Karpas-422 (cell line): Measurements from ENCODE around the gene CACNA1I. TPM values are rescaled to one million over a fixed set of nuclear protein-coding genes. Genes with fewer than 3 reads are reported as not detected.

Experiments
- DNase-seq: peaks from one replicate; pipeline ENCODE4 v3.0.0-alpha.2; 2015
- H2AFZ ChIP-seq: fragments of 200-600 bp; sonication (generic); 2 replicates; pipeline ENCODE4 v1.6.1; 2014; ENCODE audit warnings: antibody characterized with exemption, low read length, mixed read lengths
- H3K27ac ChIP-seq: fragments of 200-600 bp; sonication (generic); 2 replicates; pipeline ENCODE4 v1.5.1; 2014; ENCODE audit warnings: mild to moderate bottlenecking, low read length, moderate library complexity
- H3K27me3 ChIP-seq: fragments of 200-600 bp; sonication (generic); 2 replicates; pipeline ENCODE4 v1.6.1; 2014; ENCODE audit warnings: low read length, mixed read lengths
- H3K36me3 ChIP-seq: fragments of 200-600 bp; sonication (generic); 2 replicates; pipeline ENCODE4 v1.6.1; 2014; ENCODE audit warnings: low read length, mixed read lengths; ENCODE audit not compliant: insufficient read depth
- H3K4me1 ChIP-seq: fragments of 200-600 bp; sonication (generic); 2 replicates; pipeline ENCODE4 v1.6.1; 2014; ENCODE audit warnings: mild to moderate bottlenecking, low read length, mixed read lengths
- H3K4me2 ChIP-seq: fragments of 200-600 bp; sonication (generic); 2 replicates; pipeline ENCODE4 v1.6.1; 2014; ENCODE audit warnings: low read length, low read depth, mild to moderate bottlenecking; ENCODE audit not compliant: poor library complexity, severe bottlenecking
- H3K4me3 ChIP-seq: fragments of 200-600 bp; sonication (generic); 2 replicates; pipeline ENCODE4 v1.5.1; 2014; ENCODE audit warnings: mild to moderate bottlenecking, antibody characterized with exemption, low read length, mixed read lengths
- H3K79me2 ChIP-seq: fragments of 200-600 bp; sonication (generic); 2 replicates; pipeline ENCODE4 v1.6.1; 2014; ENCODE audit warnings: mild to moderate bottlenecking, low read length, mixed read lengths
- H3K9ac ChIP-seq: fragments of 200-600 bp; sonication (generic); 2 replicates; pipeline ENCODE4 v1.6.0; 2014; ENCODE audit warnings: low read length
- H3K9me2 ChIP-seq: fragments of 200-600 bp; sonication (generic), shearing (Covaris generic); replicated peaks from 2 replicates; pipeline ENCODE4 v1.6.0; 2014; ENCODE audit warnings: mild to moderate bottlenecking, low read length, moderate library complexity; ENCODE audit not compliant: insufficient read depth
- H3K9me3 ChIP-seq: fragments of 300-700, 200-600 bp; sonication (generic); 2 replicates; pipeline ENCODE4 v1.6.1; 2014; ENCODE audit warnings: low read length, mixed read lengths
- H4K20me1 ChIP-seq: fragments of 200-600 bp; sonication (generic); 2 replicates; pipeline ENCODE4 v1.6.1; 2014; ENCODE audit warnings: mild to moderate bottlenecking, antibody characterized with exemption, low read length, low read depth; ENCODE audit not compliant: insufficient read depth
- total RNA-seq: library from RNA; depleted of rRNA; stranded (reverse); fragments of >200 nt; shearing (Covaris generic); gene quantifications from 2 replicates; pipeline ENCODE4 v1.2.3, GENCODE V29; 2014; ENCODE audit warnings: low replicate concordance

CACNA1I gene
- total RNA-seq, 1 experiment from 2014 or later, result not detected

- H3K4me1 ChIP-seq, result peaks cover 14% of the 10 kb centered on the region
- no peaks in the 10 kb centered on the region for H4K20me1 ChIP-seq
- no peaks in the 10 kb centered on the region for H3K9me2 ChIP-seq
- H3K9me3 ChIP-seq, result no peaks in the 10 kb centered on the region
- H3K27ac ChIP-seq, result no peak overlapping the region
- no peak overlapping the region for H2AFZ ChIP-seq
- DNase-seq, result peak; percentile 69
- peak overlapping the region; percentile 35; the same call in 1 of the 2 replicates for H3K4me3 ChIP-seq
- H3K9ac ChIP-seq, result peak overlapping the region; percentile 26; the same call in 1 of the 2 replicates
- peak overlapping the region; percentile 45 for H3K4me2 ChIP-seq
- H3K79me2 ChIP-seq, result no peaks in the 10 kb centered on the region
- no peaks in the 10 kb centered on the region for H3K27me3 ChIP-seq
- H3K36me3 ChIP-seq, result no peaks in the 10 kb centered on the region
Observed at GRCh38 chr22:39600491-39601179, 30.1 kb downstream of the CACNA1I start.

- no peaks in the 10 kb centered on the region for H3K36me3 ChIP-seq
- peak overlapping the region; percentile 45 for H3K4me2 ChIP-seq
- H3K27ac ChIP-seq, result no peak overlapping the region
- peak overlapping the region; percentile 35; the same call in 1 of the 2 replicates for H3K4me3 ChIP-seq
- H3K9me3 ChIP-seq, result no peaks in the 10 kb centered on the region
- H2AFZ ChIP-seq, result no peak overlapping the region
- no peaks in the 10 kb centered on the region for H3K79me2 ChIP-seq
- peak; percentile 63 for DNase-seq
- no peaks in the 10 kb centered on the region for H4K20me1 ChIP-seq
- peaks cover 14% of the 10 kb centered on the region for H3K4me1 ChIP-seq
- H3K9me2 ChIP-seq, result no peaks in the 10 kb centered on the region
- no peaks in the 10 kb centered on the region for H3K27me3 ChIP-seq
- peak overlapping the region; percentile 26; the same call in 1 of the 2 replicates for H3K9ac ChIP-seq
Observed at GRCh38 chr22:39601180-39601535, 30.6 kb downstream of the CACNA1I start.

GRCh38 chr22:39603345-39603744, 32.8 kb downstream of the CACNA1I start:
- Histone ChIP-seq H4K20me1 (no peaks in the 10 kb centered on the region), H3K36me3 (no peaks in the 10 kb centered on the region), H3K4me3 (no peak overlapping the region), H3K4me2 (no peak overlapping the region), H3K9me2 (no peaks in the 10 kb centered on the region), H3K9ac (no peak overlapping the region), H3K4me1 (peaks cover 14% of the 10 kb centered on the region), H3K9me3 (no peaks in the 10 kb centered on the region), H3K79me2 (no peaks in the 10 kb centered on the region), H2AFZ (no peak overlapping the region), H3K27ac (no peak overlapping the region), H3K27me3 (no peaks in the 10 kb centered on the region)
- DNase-seq, result no peak

- no peaks in the 10 kb centered on the region for H3K36me3 ChIP-seq
- no peak overlapping the region for H3K27ac ChIP-seq
- no peak overlapping the region for H3K4me2 ChIP-seq
- H3K4me1 ChIP-seq, result peaks cover 12% of the 10 kb centered on the region
- H4K20me1 ChIP-seq, result no peaks in the 10 kb centered on the region
- no peaks in the 10 kb centered on the region for H3K9me2 ChIP-seq
- no peaks in the 10 kb centered on the region for H3K9me3 ChIP-seq
- H3K4me3 ChIP-seq, result no peak overlapping the region
- no peaks in the 10 kb centered on the region for H3K79me2 ChIP-seq
- no peak for DNase-seq
- no peak overlapping the region for H2AFZ ChIP-seq
- no peak overlapping the region for H3K9ac ChIP-seq
- H3K27me3 ChIP-seq, result no peaks in the 10 kb centered on the region
Observed at GRCh38 chr22:39610246-39610645, 39.7 kb downstream of the CACNA1I start.

- Histone ChIP-seq H3K4me2 (no peak overlapping the region), H3K9me3 (no peaks in the 10 kb centered on the region), H3K4me3 (no peak overlapping the region), H2AFZ (no peak overlapping the region), H3K4me1 (peaks cover 12% of the 10 kb centered on the region), H3K36me3 (no peaks in the 10 kb centered on the region), H4K20me1 (no peaks in the 10 kb centered on the region), H3K79me2 (no peaks in the 10 kb centered on the region), H3K27me3 (no peaks in the 10 kb centered on the region), H3K27ac (no peak overlapping the region), H3K9ac (no peak overlapping the region), H3K9me2 (no peaks in the 10 kb centered on the region)
- no peak for DNase-seq
Observed at GRCh38 chr22:39610766-39611165, 40.2 kb downstream of the CACNA1I start.

- H3K27ac ChIP-seq, result no peak overlapping the region
- no peaks in the 10 kb centered on the region for H3K9me2 ChIP-seq
- peaks cover 12% of the 10 kb centered on the region for H3K4me1 ChIP-seq
- no peaks in the 10 kb centered on the region for H3K27me3 ChIP-seq
- no peak overlapping the region for H2AFZ ChIP-seq
- no peak overlapping the region for H3K4me2 ChIP-seq
- no peaks in the 10 kb centered on the region for H3K9me3 ChIP-seq
- H3K36me3 ChIP-seq, result no peaks in the 10 kb centered on the region
- H3K4me3 ChIP-seq, result no peak overlapping the region
- H3K9ac ChIP-seq, result no peak overlapping the region
- no peaks in the 10 kb centered on the region for H4K20me1 ChIP-seq
- no peak for DNase-seq
- H3K79me2 ChIP-seq, result no peaks in the 10 kb centered on the region
Observed at GRCh38 chr22:39611360-39611759, 40.8 kb downstream of the CACNA1I start.

GRCh38 chr22:39612811-39613548, 42.4 kb downstream of the CACNA1I start:
- H3K4me3 ChIP-seq, result no peak overlapping the region
- DNase-seq, result no peak
- no peaks in the 10 kb centered on the region for H3K36me3 ChIP-seq
- no peaks in the 10 kb centered on the region for H3K9me2 ChIP-seq
- H3K27ac ChIP-seq, result no peak overlapping the region
- H3K79me2 ChIP-seq, result no peaks in the 10 kb centered on the region
- no peaks in the 10 kb centered on the region for H3K9me3 ChIP-seq
- H3K4me1 ChIP-seq, result peaks cover 12% of the 10 kb centered on the region
- H3K27me3 ChIP-seq, result no peaks in the 10 kb centered on the region
- H2AFZ ChIP-seq, result no peak overlapping the region
- H4K20me1 ChIP-seq, result no peaks in the 10 kb centered on the region
- H3K9ac ChIP-seq, result no peak overlapping the region
- no peak overlapping the region for H3K4me2 ChIP-seq

- H3K4me3 ChIP-seq, result no peak overlapping the region
- no peaks in the 10 kb centered on the region for H3K9me3 ChIP-seq
- H3K79me2 ChIP-seq, result no peaks in the 10 kb centered on the region
- H3K27me3 ChIP-seq, result no peaks in the 10 kb centered on the region
- H3K9ac ChIP-seq, result no peak overlapping the region
- no peaks in the 10 kb centered on the region for H3K9me2 ChIP-seq
- H2AFZ ChIP-seq, result no peak overlapping the region
- no peaks in the 10 kb centered on the region for H4K20me1 ChIP-seq
- no peak overlapping the region for H3K4me2 ChIP-seq
- no peak overlapping the region for H3K27ac ChIP-seq
- no peaks in the 10 kb centered on the region for H3K36me3 ChIP-seq
- no peak for DNase-seq
- H3K4me1 ChIP-seq, result peaks cover 12% of the 10 kb centered on the region
Observed at GRCh38 chr22:39613549-39613921, 43.0 kb downstream of the CACNA1I start.
